ENCODE data around the gene TMIGD3.

DNA sequence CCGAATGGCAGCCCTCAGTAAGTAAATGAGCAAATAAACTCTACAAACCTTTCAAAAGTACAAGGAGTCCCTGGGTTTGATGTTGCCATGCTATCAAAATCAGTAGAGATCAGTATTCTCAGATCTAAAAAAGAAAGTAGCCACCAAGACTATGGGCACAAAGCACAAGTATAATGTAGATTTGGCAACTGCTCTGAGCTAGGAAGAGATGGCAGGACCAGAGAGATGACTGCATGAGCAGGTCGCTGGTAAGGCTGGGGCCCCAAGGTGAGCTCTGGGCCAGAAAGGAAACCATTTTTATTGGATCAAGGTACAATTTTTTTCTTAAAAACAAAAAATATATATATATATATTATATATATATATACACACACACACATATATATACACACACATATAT, 3.1 kb upstream of the TMIGD3 start:
- TF ChIP-seq, protein P1, sequence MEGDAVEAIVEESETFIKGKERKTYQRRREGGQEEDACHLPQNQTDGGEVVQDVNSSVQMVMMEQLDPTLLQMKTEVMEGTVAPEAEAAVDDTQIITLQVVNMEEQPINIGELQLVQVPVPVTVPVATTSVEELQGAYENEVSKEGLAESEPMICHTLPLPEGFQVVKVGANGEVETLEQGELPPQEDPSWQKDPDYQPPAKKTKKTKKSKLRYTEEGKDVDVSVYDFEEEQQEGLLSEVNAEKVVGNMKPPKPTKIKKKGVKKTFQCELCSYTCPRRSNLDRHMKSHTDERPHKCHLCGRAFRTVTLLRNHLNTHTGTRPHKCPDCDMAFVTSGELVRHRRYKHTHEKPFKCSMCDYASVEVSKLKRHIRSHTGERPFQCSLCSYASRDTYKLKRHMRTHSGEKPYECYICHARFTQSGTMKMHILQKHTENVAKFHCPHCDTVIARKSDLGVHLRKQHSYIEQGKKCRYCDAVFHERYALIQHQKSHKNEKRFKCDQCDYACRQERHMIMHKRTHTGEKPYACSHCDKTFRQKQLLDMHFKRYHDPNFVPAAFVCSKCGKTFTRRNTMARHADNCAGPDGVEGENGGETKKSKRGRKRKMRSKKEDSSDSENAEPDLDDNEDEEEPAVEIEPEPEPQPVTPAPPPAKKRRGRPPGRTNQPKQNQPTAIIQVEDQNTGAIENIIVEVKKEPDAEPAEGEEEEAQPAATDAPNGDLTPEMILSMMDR (IDR thresholded peaks at IDR 0.05 in 8 of 11, conservative IDR thresholded peaks at IDR 0.05 in 3 of 11): no peak
- TF ChIP-seq POLR2AphosphoS5 (IDR thresholded peaks at IDR 0.05) (no peak), POLR2A (IDR thresholded peaks at IDR 0.05) (no peak)
